HG02840 (cell line): ENCODE results near the gene CDH24.
A peak's percentile ranks its signal among the peaks of the same experiment; 100 is the strongest.

Experiments used
- ATAC-seq: cut with Tn5 transposase; IDR thresholded peaks from one replicate; pipeline ENCODE4 v1.9.1; 2021; ENCODE audit warnings: mild to moderate bottlenecking, moderate library complexity, moderate number of reproducible peaks; ENCODE audit not compliant: unreplicated experiment, low FRiP score

Gene CDH24

DNA sequence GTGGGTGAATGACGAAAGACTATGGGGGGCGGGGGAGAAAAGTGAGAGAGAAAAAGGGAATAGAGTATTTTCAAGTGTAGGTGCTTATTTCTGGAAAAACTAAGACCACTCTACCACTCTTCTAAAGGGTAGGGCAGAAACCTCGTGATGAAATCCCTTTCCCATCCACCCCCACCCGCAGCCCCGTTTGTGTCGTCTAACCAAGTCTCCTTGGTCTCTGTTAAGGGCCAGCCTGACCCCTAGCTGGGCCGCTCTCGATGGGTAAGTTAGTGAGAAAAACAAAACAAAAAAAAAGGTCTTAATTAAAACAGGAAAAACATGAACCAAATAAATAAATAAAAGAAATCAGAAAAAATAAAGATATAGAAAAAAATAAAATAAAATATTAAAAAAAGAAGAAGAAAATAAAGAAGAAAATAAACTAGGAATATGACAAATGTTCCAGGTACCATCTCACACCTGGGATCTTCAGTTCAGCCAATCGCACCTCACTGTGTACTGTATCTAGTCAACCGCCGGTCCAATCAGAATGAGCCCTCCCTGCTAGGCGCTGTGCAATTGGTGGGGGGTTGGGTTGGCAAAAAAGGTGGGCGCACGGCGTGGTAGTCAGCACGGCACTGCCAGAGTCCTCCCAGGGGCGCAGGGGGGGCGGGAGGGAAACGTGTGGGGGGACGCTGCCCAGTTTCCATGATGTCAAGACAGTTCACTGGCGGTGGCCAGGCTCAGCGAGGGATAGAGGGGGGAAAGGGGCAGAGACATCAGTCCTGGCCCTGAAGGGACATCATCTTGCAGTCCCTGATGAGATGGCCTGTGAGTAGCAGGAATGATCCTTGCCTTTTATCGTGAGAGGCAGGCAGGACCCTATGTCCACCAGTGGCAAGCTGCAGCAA is 9.8 kb upstream of the CDH24 start:
- no peak for ATAC-seq

GRCh38 chr14:23066368-23066767 is 9.0 kb upstream of the CDH24 start:
- no peak for ATAC-seq

DNA sequence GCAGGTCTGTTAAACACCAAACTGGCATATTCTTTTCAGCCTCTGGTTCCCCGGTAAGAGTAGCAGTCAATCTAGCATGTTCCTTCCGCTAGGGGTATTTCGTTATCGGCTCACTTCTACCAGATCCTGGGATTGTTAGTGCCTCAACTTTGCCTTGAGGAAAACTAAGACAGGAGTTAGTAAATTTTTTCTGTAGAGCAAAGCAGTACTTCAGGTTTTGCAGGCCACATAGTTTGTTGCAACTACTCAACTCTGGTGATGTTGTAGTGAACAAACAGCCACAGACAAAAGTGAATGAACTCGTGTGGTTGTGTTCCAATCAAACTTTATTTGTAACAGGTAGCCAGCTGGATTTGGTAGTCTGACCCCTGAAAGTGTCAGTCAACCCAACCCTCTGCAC is 6.3 kb upstream of the CDH24 start:
- ATAC-seq = no peak

DNA sequence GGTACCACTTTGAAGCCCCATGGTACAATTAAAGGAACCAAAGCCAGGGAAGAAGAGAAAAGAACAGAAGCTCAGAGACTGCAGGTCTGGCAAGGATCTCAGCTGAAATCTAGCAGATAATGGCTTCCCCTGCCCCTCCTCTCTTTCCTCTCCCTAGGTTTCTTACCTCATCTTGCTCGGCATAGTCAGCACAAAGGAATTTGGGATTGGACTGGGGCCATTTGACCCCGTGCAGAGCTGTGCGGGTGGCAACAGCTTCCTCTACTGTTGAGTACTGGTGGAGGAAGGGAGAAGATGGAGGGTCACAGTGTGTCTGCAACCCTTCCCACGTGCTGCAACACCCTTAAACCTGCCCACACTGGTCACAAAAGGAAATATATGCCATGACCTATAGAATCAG is 4.7 kb upstream of the CDH24 start:
- ATAC-seq = no peak

DNA sequence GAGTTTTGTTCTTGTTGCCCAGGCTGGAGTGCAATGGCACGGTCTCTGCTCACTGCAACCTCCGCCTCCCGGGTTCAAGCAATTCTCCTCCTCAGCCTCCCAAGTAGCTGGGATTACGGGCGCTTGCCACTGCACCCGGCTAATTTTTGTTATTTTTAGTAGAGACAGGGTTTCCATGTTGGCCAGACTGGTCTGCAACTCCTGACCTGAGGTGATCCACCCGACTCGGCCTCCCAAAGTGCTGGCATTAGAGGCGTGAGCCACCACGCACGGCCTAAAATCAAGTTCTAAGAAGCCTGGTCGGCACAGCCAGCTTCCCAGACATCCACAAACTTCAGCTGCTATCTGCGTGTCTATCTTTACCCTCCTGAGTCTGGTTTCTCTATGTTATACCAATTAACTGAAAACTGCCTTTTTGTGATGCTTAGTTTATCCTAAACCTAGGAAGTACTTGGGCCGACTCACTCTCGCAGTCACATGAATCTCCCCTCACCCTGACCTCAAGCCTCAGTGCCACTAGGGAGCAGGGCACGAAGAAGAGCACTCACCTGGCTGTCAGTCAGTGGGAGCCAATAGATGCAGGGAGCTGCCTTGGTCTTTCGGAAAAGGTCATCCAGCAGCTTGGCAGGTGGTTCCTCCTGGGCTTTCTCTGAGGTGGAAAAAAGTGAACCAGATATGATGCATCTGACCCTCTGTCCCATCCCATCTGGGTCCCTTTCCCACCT is 3.4 kb upstream of the CDH24 start:
- no peak for ATAC-seq

DNA sequence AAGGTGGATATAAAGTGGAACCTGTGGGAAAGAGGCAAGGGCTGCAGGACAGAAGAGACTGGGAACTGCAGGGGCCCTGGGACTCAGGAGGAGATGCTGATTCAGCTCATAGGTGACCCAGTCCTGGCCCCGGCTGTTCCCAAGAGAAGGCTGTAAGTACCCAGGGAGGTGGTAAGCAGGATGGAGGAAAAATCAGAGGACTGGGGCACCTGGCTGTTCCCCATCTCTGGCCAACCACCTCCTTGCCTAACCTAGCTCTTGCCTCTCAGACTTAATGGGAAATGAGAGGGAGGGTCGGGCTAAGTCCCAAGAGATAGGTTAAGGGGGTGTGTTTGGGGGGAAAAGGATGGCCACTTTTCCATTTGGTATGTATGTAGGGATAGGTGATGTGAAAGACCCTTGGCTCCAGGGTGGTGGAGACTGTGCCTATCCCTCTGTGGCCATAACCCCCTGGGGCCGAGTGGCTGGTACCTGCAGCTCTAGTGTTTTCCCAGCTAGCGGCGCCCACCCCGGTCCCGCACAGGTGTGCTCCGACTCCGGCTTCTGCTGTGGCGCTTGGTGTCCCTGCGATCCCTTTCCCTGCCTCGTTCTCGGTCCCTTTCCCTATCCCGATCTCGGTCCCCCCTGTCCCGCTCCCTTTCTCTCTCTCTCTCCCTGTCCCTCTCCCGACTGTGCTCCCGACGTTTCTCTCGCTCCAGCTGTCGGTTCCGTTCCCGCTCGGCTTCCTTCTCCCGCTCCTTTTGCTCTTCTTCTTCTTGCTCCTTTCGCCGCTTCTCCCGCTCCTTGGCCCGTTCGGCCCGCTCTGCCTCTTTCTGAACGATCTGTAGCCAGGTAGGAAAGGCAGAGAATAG is 1.6 kb upstream of the CDH24 start:
- ATAC-seq = no peak

- peak; percentile 54 for ATAC-seq
These were observed 685 bp upstream of the CDH24 start for GRCh38 chr14:23057757-23058653.

DNA sequence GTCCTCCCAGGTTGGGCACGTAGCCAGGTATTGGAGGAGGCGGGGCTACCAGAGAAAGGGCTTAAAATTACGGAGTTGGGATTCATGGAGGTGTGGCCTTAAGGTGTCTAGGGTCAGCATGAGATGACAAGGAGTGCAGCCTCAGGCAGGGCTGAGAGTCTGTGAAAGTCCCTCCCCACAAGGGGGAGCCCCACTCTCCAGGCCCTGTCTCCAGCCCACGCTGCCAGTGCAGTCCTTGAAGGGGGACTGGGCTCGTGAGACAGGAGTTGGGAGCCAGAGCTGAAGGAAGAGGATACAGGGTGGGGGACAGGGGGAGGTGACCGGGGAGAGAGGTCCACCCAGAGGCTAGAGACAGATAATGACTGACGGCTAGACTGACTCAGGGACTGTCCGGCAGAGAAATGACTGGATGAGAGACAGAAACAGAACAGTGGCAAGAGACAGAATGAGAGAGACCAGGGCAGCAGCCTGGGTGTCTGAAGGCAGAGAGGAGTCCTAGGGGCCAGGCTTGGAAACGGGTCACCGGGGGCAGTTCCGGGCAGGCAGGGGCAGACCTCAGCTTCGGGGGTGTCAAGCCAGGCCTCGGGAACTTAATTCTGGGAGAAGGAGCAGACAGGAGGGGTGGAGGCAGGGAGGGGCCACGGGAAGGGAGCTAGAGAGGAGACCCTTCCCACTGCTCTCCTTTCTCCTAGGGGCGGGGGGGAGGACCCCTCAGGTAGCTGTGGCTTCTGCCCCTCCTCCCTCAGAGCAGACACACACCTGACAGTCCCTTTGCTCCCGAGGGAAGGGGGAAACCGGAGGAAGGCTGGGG is 970 bp downstream of the CDH24 start:
- ATAC-seq = peak; percentile 41

DNA sequence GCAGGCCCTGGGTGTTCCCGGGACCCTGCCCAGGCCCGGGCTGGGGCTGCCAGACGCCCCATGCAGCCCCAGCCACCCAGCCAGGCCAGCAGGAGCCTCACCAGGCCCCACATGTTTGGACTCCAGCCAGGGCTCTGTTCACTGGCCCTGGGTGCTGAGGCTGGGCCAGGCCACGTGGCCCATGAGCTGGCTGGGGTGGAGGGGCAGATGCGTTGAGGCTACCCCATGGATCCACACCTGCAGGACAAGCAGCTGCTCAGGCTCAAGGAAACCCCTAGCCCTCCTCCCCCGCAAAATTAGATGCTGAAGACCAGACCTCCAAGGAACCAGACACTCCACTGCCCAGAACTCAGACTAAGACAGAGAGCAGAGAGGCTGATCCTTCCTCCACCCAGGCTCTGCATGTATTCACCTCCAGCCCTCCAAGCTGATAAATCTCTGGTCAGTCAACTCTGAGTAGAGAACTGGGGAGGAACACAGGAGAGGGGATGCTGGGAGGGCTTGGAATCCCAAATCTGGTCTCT is 1.6 kb downstream of the CDH24 start:
- no peak for ATAC-seq

DNA sequence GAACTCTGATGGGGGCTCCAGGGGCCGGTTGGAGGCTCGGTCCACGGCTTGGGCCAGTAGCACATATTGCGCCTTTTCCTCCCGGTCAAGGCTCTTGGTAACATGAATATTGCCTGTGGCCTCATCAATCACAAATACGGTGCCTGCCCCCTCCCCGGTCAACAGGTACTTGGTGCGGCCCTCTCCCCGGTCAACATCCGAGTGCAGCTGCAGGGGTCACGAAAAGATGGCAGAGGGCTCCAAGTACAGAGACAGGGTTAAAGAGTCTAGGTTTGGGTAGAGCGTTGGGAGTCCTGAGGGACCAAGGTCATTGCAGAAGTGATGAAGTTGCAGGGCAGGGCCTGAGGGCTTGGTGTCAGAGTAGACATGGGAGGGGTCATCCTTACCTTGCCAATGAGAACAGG is 2.2 kb downstream of the CDH24 start:
- ATAC-seq = no peak

GRCh38 chr14:23054000-23054811 is 3.1 kb downstream of the CDH24 start:
- ATAC-seq = no peak

GRCh38 chr14:23053426-23053825 is 3.9 kb downstream of the CDH24 start:
- no peak for ATAC-seq

- no peak for ATAC-seq
These were observed 4.6 kb downstream of the CDH24 start for GRCh38 chr14:23052671-23053070.

DNA sequence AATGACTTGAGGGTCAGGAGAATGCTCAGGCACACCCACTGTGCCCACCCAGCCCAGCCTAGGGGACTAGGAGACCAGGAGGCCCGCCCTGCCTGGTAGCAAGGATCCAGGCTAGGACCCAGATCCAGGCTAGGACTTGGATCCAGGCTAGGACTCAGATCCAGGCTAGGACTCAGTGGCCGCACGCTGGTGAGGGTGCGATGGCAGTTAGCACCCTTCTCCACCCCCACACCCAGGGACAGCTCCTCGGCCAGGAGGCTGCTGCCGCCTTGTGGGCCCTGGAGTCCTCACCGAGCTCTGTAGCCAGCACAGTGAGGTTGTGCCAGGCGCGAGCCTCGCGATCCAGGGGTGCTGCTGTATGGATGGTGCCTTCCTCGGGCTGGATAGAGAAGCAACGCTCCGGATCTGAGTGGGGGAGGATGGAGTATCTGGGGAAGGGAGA is 5.1 kb downstream of the CDH24 start:
- ATAC-seq = no peak

DNA sequence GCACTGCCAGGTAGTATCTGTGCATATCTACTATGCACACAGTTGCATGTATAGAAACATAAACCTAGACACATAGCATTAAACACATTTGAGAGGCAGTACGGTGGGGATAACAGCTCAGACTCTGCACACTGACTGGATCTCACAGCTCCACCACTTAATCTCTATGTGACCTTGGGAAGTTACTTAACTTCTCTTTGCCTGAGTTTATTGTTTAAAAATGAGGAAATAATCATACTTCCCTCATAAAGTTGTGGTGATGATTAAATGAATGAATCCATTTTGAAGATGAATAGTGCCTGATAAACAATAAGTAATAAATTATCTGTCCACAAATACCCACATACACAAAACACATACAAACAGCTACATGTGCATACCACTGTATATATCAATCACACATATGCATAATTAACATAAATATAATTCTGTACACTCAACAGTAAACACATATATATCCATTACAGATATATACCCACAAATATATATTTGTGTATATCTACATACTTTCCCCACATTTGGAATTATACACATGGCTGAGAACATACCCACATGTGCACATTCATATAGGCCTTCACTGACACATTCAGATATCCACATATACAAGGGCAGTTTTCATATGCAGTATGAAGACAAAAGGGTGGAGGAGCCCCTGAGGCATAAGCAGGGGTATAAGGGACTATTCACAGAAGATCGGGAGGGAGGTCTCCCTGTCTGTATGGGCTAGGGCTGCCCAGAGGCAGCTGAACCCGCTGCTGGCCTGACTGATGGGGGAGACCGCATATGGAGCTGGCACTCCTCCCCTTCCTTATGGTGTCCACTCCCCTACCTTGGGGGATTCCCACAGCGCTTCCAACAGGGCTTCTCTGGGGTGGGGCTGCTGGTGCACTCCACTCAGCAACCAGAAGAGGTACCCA is 5.9 kb downstream of the CDH24 start:
- no peak for ATAC-seq

DNA sequence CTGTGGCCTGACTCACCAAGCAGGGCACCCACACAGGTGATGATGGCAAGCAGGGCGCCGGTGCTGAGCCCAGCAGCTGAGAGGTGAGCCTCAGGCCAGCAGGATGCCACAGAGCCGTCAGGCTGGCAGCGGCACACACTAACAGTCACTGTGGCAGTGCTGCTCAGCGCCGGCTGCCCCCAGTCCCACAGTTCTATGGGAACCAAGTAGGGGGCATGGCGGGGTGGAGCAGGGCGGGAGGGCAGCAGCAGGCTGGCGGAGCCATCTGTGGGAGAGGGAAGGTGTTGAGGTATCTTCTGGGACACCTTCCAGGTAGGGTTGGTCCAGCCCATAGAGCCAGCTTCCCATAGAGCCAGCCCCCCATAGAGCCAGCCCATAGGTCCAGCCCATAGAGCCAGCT is 8.3 kb downstream of the CDH24 start:
- no peak for ATAC-seq
